ENCODE measurements around the gene DNMT3A. TPM values are rescaled to one million over a fixed set of nuclear protein-coding genes. Genes with fewer than 3 reads are reported as not detected.

The DNMT3A gene
- polyA plus RNA-seq: 10 to 100 TPM in 1 of 3 donors, 1 to 10 TPM in 2; 9.4 to 15.9 (median 9.9) TPM

DNA sequence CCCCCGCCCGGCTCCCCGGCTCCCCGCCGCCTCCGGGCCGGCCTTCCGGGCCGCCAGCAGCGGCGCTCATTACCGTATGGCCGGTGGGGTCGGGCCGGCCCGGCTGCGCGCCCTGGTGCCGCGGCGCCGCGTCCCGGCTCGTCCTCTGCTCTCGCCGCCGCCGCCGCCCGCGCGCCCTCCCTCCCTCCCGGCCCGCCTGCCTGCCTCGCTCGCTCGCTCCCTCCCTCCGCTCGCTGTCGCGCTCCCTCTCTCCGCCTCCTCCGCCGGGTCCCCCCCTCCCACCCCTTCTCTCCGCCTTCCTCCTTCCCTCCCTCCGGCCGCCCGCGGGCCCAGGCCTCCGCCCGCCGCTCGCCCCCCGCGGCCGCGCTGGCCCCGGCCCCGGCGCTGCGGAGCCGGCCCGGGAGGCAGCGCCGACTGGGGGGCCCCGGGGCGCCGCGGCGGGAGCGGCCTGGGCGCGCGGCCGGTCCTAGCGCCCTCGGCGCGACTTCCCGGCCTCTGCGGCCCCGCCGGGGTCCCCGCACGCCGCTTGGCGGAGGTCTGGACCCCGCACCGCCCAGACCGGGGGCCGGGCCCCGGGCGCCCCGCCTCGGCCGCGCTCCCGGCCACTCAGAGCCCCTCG, at the start of gene DNMT3A:
TSS of gene DNMT3A (minus strand) at position 173 of the 619 bp plus-strand sequence. CDS start 27,941 bp downstream, outside the sequence.
- Mint-ChIP-seq H3K9me3 (no peaks in the 10 kb centered on the region), H3K27me3 (ENCODE audit: low read depth in 3 of 3) (peaks cover 2 to 5% (median 3%) of the 10 kb centered on the region in 3 donors), H3K4me1 (peaks cover 20 to 26% of the 10 kb centered on the region in 2 donors), H3K36me3 (no peaks in the 10 kb centered on the region), H3K27ac (peak within 1 kb of the TSS in 2 of 6 donors; percentile 28 to 55), H3K4me3 (peak within 1 kb of the TSS; percentile 67 to 85 (median 78))
- DNase-seq: peak; percentile 30 to 44 (median 41)

DNA sequence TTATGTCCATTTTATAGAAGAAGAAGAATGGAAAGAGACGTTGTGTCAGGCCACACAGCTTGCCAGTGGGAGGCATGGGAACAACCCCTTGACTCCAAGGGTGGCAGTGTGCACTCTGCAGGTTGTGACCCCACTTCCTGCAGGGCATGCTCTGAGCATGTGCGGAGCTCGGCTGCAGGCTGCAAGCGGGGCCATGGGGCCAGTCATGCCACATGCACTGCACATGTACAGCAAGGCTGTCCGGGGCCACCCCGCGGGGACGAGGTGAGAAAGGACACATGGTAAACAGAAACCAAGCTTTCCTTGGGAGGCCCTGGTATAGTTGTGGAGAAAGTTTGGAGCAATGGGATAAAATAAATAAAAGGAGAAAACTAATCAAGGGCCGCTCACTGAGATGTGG, 47.4 kb upstream of the DNMT3A start:
- peaks cover 2 to 5% (median 3%) of the 10 kb centered on the region in 3 donors for H3K27me3 Mint-ChIP-seq (ENCODE audit: low read depth in 3 of 3)
- no peaks in the 10 kb centered on the region for H3K9me3 Mint-ChIP-seq
- H3K27ac Mint-ChIP-seq: no peak overlapping the region
- H3K4me1 Mint-ChIP-seq: peaks cover 7 to 10% of the 10 kb centered on the region in 2 donors
- H3K4me3 Mint-ChIP-seq: no peak overlapping the region
- H3K36me3 Mint-ChIP-seq: peaks cover 17 to 33% (median 22%) of the 10 kb centered on the region in 3 donors
- DNase-seq: no peak

DNA sequence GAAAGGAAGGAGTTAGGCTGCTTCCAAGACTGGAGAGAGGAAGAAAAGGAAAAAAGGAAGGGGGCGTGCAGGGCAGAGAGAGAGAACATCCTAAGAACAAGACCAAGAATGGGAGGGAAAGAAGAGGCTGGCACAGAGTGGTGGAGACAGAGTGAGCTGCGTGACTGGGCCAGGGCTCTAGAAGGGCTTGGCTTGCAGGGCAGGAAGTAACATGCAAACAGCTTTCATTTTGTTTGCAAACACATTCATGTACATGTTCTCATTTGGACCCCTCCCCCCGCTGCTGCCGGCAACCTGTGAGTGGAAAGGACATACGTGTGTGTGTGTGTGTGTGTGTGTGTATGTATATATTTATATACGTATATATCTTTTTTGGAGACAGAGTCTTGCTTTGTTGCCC, 46.8 kb upstream of the DNMT3A start:
- Mint-ChIP-seq H3K27ac (peak overlapping the region in 3 of 6 donors; percentile 13 to 59 (median 49)), H3K4me3 (peak overlapping the region in 3 of 5 donors; percentile 4 to 51 (median 12)), H3K4me1 (peaks cover 7 to 10% of the 10 kb centered on the region in 2 donors), H3K9me3 (no peaks in the 10 kb centered on the region), H3K36me3 (peaks cover 17 to 33% (median 20%) of the 10 kb centered on the region in 3 donors), H3K27me3 (ENCODE audit: low read depth in 3 of 3) (peaks cover 0 to 4% (median 3%) of the 10 kb centered on the region in 3 donors)
- DNase-seq: no peak

DNA sequence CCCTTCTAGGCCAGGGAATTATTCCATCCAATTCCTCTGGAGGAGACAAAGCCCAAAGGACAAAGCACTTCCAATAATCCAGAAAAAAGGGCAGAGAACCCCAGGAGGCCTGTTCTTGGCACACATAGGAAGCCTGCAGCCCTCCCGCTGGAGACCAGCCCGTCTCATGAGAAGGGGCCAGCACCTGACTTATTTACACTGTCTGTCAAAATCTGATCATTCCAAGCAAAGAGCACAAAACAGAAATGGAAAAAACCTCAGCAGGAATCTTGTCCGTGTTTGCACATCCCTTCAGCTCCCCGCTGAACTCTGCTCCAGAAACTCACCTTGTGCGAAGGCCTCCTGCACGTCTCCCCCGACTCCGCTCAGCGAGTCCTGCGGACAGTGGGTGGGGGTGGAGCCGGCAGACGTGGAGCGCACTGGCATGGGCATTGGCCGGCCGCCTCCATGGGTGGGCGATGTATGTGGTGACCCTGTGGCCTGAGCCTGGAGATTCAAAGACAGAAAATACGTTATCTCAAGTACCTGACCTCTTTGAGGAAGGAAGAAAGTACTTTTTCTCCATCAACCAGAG, 46.2 kb upstream of the DNMT3A start:
- peaks cover 7 to 10% of the 10 kb centered on the region in 2 donors for H3K4me1 Mint-ChIP-seq
- H3K36me3 Mint-ChIP-seq: peaks cover 17 to 34% (median 21%) of the 10 kb centered on the region in 3 donors
- no peak for DNase-seq
- H3K4me3 Mint-ChIP-seq: peak overlapping the region in 1 of 5 donors; percentile 51
- peak overlapping the region in 1 of 6 donors; percentile 13 for H3K27ac Mint-ChIP-seq
- H3K27me3 Mint-ChIP-seq (ENCODE audit: low read depth in 3 of 3): peaks cover 0 to 4% (median 3%) of the 10 kb centered on the region in 3 donors
- H3K9me3 Mint-ChIP-seq: no peaks in the 10 kb centered on the region

DNA sequence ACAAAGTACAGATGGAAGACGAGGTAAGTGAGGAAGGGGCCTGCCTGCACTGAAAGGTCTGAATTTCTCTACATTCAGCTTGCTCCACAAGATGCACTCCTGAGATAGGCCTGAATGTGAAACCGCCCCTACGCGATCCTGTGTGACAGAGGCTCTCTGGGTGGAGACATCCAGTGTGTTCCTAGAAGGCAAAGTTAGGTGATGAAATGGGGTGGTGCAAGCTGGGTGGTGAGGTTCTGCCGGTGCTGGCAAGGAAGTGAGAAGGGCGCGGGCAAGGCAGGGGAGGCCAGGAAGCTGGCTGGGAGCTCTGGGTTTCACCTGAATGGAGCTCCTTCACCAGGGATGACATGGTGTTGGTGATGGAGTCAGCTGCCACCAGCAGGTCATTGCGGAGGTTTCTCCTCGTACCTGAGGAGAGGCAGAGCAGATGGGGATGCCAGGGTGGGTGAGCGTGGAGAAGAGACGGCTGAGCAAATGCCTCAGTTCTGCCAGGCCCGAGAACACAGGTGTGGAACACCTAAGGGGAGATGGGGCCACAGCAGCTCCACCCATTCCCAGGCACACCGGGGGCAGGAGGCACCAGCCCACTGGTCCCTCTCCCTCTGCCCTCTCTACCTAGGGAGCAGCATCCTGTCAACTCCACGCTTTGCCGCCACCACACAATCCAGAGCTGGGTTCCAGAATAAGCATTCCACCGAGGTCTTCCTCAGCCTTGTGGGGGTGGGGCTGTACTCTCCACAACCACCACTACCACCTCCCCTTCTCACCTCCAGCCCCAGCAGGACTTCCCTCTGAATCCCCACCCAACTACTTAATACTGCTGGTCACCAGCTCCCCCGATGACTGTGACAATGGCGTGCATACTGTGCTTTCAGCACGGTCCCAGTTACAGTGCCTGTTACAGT, 45.5 kb upstream of the DNMT3A start:
- H3K4me3 Mint-ChIP-seq: no peak overlapping the region
- H3K36me3 Mint-ChIP-seq: peaks cover 18 to 37% (median 25%) of the 10 kb centered on the region in 3 donors
- no peaks in the 10 kb centered on the region for H3K9me3 Mint-ChIP-seq
- H3K27ac Mint-ChIP-seq: no peak overlapping the region
- peaks cover 0 to 4% (median 3%) of the 10 kb centered on the region in 3 donors for H3K27me3 Mint-ChIP-seq (ENCODE audit: low read depth in 3 of 3)
- peaks cover 7 to 10% of the 10 kb centered on the region in 2 donors for H3K4me1 Mint-ChIP-seq
- no peak for DNase-seq

DNA sequence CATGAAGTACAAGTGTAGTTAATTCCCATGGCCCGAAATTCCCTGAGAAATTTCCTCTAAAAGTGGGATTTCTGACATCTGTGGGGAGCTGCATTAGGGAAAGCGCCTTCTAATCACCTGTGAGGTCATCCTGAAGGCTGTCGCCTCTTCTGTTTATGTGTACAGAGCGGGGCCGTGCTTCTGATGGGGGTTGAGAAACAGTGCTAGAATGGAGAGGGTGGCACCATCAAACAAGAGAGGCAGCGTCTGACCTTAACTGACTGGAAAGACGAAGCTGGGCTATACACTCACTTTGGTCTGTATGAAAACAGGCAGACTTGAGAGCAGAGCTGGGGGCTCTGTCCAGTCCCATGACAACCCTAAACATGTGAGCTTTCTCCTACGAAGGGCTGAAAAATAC, 44.2 kb upstream of the DNMT3A start:
- peaks cover 2 to 4% (median 3%) of the 10 kb centered on the region in 3 donors for H3K27me3 Mint-ChIP-seq (ENCODE audit: low read depth in 3 of 3)
- DNase-seq: no peak
- no peak overlapping the region for H3K27ac Mint-ChIP-seq
- H3K36me3 Mint-ChIP-seq: peaks cover 21 to 33% (median 31%) of the 10 kb centered on the region in 3 donors
- H3K9me3 Mint-ChIP-seq: no peaks in the 10 kb centered on the region
- H3K4me1 Mint-ChIP-seq: peaks cover 7 to 10% of the 10 kb centered on the region in 2 donors
- no peak overlapping the region for H3K4me3 Mint-ChIP-seq

DNA sequence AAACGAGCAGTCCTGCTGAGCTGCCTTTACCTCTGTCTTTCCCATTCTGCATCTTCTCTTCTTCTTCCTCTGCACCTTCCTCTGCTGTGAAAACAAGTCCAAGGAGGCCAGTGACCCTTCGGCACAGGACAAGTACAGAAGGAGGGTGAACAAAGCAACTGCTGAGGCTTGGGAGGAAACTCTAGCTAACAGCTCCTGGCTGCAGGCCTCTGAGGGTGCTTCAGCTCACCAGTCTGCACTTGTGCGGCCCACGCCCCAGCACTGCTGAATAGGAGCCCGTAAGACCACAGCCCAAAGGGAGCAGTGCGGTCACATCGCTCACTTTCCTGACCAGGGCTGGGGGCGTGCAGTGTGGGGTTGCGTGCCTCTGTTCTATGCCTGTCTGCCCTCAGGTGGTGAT, 42.1 kb upstream of the DNMT3A start:
- Mint-ChIP-seq H3K36me3 (peaks cover 21 to 35% (median 29%) of the 10 kb centered on the region in 3 donors), H3K27ac (no peak overlapping the region), H3K9me3 (no peaks in the 10 kb centered on the region), H3K27me3 (ENCODE audit: low read depth in 3 of 3) (peaks cover 2 to 6% (median 4%) of the 10 kb centered on the region in 3 donors), H3K4me3 (no peak overlapping the region), H3K4me1 (peaks cover 9 to 11% of the 10 kb centered on the region in 2 donors)
- DNase-seq: no peak

DNA sequence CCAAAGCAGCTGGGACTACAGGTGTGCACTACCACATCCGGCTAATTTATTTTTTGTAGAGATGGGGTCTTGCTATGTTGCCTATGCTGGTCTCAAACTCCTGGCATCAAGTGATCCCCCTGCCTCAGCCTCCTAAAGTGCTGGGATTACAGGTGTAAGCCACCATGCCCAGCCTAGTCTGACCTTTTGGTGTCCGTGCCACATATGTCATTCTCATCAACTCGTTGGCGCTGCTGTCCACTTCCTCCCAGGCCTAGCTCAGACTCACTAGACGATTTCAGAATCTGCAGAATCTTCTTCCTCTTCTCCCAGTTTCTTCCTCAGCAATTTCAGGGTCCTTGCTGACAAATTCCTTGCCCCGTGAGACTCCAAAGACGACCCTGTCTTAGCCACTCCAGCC, 39.8 kb upstream of the DNMT3A start:
- Mint-ChIP-seq H3K36me3 (peaks cover 9 to 21% (median 16%) of the 10 kb centered on the region in 3 donors), H3K4me1 (peaks cover 19% of the 10 kb centered on the region in 2 donors), H3K27me3 (ENCODE audit: low read depth in 3 of 3) (peaks cover 6 to 10% (median 9%) of the 10 kb centered on the region in 3 donors), H3K9me3 (peaks cover 0 to 2% (median 0%) of the 10 kb centered on the region in 6 donors), H3K4me3 (no peak overlapping the region), H3K27ac (peak overlapping the region in 1 of 6 donors; percentile 13)
- DNase-seq: no peak

DNA sequence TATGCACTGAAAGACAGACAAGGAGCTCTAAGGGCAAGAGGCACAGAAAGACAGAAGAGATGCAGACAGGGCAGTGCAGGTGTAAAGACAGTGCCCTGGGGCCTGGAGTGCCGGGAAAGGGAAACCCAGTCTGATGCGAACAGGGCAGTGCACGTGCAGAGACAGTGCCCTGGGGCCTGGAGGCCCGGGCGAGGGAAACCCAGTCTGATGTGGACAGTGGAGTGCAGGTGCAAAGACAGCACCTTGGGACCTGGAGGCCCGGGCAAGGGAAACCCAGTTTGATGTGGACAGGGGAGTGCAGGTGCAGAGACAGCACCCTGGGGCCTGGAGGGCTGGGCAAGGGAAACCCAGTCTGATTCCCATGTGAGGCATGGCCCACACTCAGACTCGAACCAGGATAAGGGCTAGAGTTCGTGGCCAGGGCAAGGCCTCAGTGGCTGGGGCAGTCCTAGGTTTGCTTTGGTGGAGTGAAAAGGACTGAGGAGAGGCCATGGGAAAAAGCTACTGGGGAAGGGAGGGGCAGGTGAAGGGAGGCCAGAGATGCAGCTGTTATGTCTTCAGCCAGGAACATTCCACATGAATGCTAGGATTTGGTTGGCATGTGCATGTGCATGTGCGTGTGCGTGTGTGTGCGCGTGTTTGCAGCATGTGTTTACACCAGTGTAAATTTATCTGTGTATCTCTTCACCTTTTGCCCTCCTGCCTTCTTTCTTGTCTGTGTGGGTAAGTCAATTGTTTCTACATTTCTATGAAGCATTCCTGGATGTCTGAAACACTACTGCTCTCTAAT, 39.1 kb upstream of the DNMT3A start:
- peaks cover 25 to 26% of the 10 kb centered on the region in 2 donors for H3K4me1 Mint-ChIP-seq
- H3K27me3 Mint-ChIP-seq (ENCODE audit: low read depth in 3 of 3): peaks cover 8 to 12% (median 11%) of the 10 kb centered on the region in 3 donors
- peak overlapping the region in 1 of 6 donors; percentile 5 for H3K27ac Mint-ChIP-seq
- H3K36me3 Mint-ChIP-seq: peaks cover 7 to 20% (median 9%) of the 10 kb centered on the region in 3 donors
- H3K4me3 Mint-ChIP-seq: no peak overlapping the region
- peaks cover 0 to 2% (median 0%) of the 10 kb centered on the region in 6 donors for H3K9me3 Mint-ChIP-seq
- no peak for DNase-seq

DNA sequence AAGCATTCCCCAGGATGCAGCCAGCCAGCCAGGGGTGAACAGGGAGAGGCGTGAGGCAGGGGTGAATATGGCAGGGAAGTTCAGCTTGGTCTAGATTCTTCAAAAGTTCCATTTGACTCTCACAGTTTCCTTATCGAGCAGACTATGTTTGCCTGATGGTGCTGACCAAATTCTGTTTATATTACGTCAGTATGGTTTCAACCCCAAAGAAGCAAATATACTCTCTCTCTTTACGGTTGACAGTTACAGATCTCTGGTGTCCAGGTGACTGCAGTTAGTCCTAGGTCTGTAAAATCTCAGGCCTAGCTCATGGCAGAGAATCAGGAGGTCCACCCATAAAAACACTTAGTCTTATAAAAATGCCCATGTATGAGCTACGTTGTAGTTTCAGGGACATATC, 38.3 kb upstream of the DNMT3A start:
- Mint-ChIP-seq H3K27ac (peak overlapping the region in 1 of 6 donors; percentile 5), H3K27me3 (ENCODE audit: low read depth in 3 of 3) (peaks cover 8 to 13% (median 11%) of the 10 kb centered on the region in 3 donors), H3K4me3 (no peak overlapping the region), H3K36me3 (peaks cover 7 to 20% (median 12%) of the 10 kb centered on the region in 3 donors), H3K4me1 (peaks cover 26% of the 10 kb centered on the region in 2 donors), H3K9me3 (peaks cover 0 to 2% (median 0%) of the 10 kb centered on the region in 6 donors)
- no peak for DNase-seq

DNA sequence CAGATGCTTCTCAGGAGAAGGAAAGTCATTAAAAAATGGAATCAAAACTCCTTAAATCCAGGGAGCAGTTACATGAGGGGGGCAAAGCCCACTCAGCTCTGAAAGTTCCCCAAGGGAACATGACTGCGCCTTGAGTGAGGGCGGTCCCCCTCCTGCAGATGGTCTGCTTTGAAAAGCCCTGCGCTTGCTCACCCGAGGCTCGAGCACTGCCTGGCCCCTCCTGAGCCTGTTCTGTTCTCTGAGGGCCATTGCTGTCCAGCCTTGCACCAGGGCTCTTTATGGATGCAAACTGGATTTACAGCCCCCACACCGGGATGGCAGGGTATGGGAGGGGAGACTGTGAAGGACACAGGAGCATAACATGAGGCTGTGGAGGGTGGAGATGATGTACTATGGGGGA, 37.8 kb upstream of the DNMT3A start:
- Mint-ChIP-seq H3K4me1 (peaks cover 26% of the 10 kb centered on the region in 2 donors), H3K9me3 (peaks cover 0 to 2% (median 0%) of the 10 kb centered on the region in 6 donors), H3K4me3 (no peak overlapping the region), H3K27ac (no peak overlapping the region), H3K36me3 (peaks cover 7 to 19% (median 12%) of the 10 kb centered on the region in 3 donors), H3K27me3 (ENCODE audit: low read depth in 3 of 3) (peaks cover 8 to 13% (median 11%) of the 10 kb centered on the region in 3 donors)
- no peak for DNase-seq

DNA sequence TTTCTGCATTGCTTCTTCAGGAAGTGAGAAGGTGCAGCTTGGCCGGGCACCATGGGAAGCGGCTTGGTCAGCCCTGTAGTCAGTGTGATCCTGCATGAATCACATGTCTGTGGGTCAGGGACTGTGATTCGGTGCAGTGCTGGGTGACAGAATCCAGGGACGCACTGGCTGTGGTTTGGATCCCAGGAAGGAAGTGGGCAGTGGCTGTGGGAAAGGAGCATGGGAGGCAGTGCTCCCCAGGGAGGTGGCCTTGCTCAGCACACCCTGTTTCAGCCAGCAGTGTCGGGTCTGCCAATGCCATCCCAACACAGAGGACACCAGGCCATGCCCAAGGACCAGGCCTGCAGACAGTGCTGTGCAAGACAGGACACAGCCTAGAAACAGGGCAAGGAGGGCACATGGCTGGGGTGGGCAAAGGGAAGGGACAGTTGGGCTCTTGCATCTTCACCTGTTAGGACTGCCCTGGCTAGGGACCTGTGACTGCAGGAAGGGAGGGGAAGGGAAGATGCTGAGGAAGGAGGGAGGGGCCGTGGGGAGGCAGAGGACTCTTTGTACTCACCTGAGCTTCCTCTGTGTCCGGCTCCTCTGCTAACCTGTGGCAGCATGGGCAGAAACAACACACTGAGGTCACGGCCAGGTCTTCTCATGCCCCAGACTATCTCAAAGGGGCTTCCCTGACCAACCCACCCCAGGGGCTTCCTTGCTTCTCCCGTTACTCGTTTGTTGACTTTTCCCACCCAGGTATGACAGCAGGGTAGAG, 37.2 kb upstream of the DNMT3A start:
- H3K4me1 Mint-ChIP-seq: peaks cover 26% of the 10 kb centered on the region in 2 donors
- peaks cover 0 to 2% (median 0%) of the 10 kb centered on the region in 6 donors for H3K9me3 Mint-ChIP-seq
- H3K36me3 Mint-ChIP-seq: peaks cover 4 to 19% (median 12%) of the 10 kb centered on the region in 3 donors
- H3K27me3 Mint-ChIP-seq (ENCODE audit: low read depth in 3 of 3): peaks cover 8 to 13% (median 11%) of the 10 kb centered on the region in 3 donors
- no peak for DNase-seq
- H3K4me3 Mint-ChIP-seq: peak overlapping the region in 2 of 5 donors; percentile 41 to 50
- peak overlapping the region in 2 of 6 donors; percentile 48 to 63 for H3K27ac Mint-ChIP-seq

Data from immature natural killer cell (primary cell).